GM21528 (cell line): ENCODE data around the gene ITGB6.
"Not testable (repeated sequence)": the region's sequence is repeated elsewhere in the genome, so short reads cannot be mapped to it uniquely, and the experiment has no call there.

Experiments
- ATAC-seq: cut with Tn5 transposase; IDR thresholded peaks from one replicate; pipeline ENCODE4 v1.9.1; 2021; ENCODE audit warnings: mild to moderate bottlenecking, moderate library complexity; ENCODE audit not compliant: unreplicated experiment, low FRiP score

Gene ITGB6

GRCh38 chr2:160194351-160194750 lies 5.7 kb downstream of the ITGB6 start:
- no peak for ATAC-seq

DNA sequence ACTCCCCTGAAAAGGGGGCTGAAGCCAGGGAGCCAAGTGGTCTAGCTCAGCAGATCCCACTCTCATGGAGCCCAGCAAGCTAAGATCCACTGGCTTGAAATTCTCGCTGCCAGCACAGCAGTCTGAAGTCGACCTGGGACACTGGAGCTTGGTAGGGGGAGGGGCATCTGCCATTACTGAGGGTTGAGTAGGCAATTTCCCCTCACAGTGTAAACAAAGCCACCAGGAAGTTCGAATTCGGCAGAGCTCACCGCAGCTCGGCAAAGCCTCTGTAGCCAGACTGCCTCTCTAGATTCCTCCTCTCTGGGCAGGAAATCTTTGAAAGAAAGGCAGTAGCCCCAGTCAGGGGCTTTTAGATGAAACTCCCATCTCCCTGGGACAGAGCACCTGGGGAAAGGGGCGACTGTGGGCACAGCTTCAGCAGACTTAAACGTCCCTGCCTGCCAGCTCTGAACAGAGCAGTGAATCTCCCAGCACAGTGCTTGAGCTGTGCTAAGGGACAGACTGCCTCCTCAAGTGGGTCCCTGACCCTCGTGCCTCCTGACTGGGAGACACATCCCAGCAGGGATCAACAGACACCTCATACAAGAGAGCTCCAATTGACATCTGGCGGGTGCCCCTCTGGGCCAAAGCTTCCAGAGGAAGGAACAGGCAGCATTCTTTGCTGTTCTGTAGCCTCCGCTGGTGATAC lies 18.8 kb downstream of the ITGB6 start:
- not testable (repeated sequence) for ATAC-seq

- not testable (repeated sequence) for ATAC-seq
Measured at GRCh38 chr2:160180690-160181089, 19.4 kb downstream of the ITGB6 start.

DNA sequence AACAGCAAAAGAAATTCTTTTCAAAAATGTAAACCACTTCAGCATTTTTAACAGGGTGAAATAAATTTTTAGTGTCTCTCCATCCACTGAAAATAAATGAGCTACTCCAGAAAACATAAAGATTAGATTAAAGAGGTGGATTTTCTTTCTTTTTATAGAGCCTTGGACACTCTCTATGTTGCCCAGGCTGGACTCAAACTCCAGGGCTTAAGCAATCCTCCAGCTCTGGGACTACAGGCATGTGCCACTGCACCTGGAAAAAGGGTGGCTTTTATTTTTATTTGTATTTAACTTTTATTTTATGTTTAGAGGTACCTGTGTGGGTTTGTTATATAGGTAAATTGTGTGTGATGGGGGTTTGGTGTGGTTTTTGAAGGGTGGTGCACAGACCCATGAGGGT lies 19.9 kb downstream of the ITGB6 start:
- no peak for ATAC-seq

GRCh38 chr2:160175169-160176134 lies 24.6 kb downstream of the ITGB6 start:
- no peak for ATAC-seq

DNA sequence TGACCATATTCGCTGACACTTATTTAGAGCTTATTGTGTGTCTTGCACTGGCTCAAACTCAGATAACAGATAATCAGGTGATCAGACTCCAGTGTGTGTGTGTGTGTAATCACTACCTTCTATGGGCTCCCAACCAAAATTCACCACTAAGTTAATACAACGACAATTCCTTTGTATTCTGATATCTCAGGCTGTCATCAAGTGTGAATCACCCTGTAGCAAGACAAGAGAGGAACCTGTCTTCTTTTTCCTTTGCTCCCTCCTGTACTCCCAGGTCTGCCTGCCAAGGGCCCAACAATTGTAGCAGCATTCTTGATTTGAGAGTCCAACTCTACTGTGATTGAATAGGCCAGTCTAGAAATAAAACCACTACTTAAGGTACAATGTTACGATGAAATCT lies 25.8 kb downstream of the ITGB6 start:
- no peak for ATAC-seq

- ATAC-seq, result no peak
Measured at GRCh38 chr2:160169988-160170387, 30.1 kb downstream of the ITGB6 start.

GRCh38 chr2:160169471-160169870 lies 30.6 kb downstream of the ITGB6 start:
- ATAC-seq, result no peak

DNA sequence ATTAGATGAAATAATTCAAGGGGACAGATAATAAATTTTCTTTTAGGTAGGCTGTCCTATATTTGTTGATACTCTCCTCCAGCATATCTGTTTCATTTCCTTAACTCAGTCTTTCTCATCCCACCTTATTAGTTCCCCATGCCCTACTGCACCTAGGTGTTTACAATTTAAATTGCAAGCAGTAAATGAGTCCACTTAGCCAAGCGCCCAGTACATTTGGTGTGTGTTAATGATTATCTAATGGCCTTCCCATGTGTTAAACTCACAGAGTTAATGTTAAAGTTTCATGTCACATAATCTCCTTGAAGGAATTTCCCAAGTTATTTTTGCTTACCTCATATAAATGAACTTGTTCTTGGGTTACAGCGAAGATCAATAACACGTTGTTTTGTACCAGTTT lies 31.2 kb downstream of the ITGB6 start:
- no peak for ATAC-seq

DNA sequence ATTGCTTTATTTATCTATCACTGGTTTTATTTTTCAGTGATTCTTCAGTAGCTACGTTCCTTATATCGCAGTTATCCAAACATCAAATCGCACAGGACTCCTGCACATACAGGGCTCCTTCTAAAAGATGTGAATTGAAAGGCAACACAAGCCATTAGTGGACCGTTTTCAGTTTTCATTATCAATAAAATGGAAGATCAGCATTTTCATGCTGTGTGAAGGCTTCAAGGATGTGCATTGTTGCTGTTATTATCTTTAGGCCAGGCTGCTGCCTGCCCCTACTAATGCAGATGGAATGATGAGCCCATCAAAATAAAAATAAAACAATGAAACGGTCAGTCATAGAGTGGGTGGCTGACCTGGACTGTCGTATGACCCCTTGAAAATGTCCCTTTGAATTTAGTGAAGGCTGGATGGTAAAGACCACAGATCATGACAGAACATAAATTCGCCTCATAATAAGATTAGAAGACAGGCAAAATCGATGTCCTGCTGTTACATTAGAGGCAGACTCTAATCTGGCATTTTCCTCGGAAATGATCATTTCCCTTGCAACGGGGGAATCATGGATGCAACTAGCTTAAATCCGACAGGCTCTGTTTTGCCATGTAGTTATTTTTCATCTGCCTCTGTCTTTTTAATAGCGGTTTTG lies 32.9 kb downstream of the ITGB6 start:
- ATAC-seq, result no peak

DNA sequence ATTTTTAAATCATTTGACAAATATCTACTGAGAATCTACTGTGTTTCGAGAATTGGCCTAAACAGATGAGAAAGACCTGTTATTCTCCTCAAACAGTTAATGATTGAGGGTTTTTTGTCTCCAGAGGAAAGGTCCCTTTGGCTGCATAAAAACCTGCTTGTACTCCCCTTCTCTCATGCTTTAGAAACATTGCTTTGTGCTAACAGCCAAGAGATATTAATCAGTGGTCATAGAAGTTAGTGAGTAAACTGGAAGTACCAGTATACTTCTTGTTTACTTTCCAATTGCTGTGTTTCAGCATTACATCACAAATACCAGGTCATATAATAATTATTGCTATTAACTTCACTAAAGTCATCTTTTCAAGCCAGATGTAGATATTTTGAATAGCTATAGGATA lies 34.1 kb downstream of the ITGB6 start:
- no peak for ATAC-seq

DNA sequence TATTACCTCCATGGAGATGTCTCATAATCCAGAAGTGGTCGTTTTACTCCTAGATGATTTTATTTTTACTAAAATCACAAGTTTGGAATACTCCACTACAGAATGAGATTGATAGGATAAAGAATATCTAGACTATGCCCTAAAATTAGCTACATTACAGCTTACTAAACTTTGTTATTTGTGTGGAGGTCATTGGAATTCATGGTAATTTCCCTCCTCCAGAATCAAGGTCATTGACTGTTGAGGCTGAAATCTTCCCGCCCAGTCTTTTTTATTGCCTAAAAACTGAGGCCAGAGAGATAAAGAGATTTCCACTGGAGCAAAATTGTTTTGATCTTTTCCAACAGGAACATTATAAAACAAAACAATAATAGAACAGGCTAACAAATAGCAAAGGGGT lies 35.0 kb downstream of the ITGB6 start:
- no peak for ATAC-seq

GRCh38 chr2:160157861-160158829 lies 41.9 kb downstream of the ITGB6 start:
- no peak for ATAC-seq

- ATAC-seq, result no peak
Measured at GRCh38 chr2:160156665-160157064, 43.4 kb downstream of the ITGB6 start.

DNA sequence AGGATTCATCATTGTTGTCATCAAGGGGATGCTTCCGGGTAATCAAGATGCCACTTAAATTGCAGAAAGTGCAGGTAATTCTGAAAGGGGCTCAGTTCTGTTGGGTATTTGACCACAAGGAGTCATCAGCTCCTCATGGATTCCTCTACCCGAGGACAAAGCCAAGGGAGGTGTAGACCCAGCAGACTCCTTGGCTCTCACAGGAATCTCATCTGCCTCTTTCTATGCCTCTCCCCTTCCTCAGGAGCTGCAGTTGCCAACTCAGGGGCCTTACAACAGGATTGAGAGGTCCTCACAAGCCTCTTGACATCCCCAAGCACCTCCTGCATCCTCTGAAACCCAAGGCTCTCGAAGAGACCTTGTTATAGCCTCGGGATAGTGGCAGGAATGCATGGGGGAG lies 44.0 kb downstream of the ITGB6 start:
- ATAC-seq, result no peak

- ATAC-seq, result not testable (repeated sequence)
Measured at GRCh38 chr2:160148419-160148818, 51.7 kb downstream of the ITGB6 start.

- ATAC-seq, result no peak
Measured at GRCh38 chr2:160145471-160145870, 54.6 kb downstream of the ITGB6 start.

DNA sequence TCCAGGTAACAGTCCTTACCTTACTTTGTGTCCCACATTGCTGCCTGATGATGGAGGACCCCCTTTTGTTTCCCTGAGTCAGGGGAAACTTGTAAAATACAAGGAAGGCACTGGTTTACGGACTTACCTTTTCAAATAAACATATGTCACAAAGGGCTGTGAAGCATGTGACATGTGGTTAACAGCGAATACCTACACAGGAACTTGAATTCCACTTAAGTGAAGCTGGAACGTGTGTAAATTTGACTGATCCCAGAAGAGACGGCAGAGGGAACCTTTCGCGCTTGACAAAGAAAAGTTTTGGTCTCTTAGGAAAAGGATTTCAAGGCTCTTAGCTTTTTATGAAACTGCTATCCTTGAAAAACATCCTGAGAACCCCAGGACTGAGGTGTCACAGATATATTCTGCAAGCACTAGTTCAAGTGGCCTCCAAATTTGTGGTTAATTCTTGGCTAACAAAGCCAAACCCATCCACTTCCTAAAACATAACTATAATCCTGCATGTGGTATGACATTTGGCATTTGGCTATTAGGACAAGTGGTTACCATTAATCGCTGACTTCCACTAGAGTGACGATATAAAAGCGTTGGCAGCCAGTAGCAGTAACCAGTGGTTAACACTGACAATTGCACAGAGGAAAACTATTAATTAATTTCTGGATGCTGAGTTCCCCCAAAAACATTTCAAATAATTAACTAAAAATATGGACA lies 55.6 kb downstream of the ITGB6 start:
- no peak for ATAC-seq

DNA sequence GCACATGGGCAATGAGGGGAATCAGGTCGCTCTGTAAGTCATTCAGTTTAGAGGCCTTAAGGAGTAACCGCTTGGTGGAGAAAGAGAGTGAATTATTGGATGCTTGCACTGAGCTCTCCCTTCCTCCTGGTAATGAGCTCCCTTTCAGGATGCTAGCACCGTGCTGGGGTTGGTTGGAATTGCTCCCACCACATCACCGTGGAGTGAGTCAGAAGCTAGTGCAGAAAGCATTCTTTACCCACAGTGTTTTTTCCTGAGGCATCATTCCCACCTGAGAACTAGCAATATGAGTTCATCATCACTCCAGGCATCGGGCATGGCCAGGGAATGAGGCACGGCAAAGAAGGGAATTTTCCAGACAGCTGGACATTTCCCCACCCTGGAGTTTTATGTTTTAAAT lies 57.6 kb downstream of the ITGB6 start:
- ATAC-seq, result no peak
